K562 (cell line): ENCODE data around the gene GATM.

Source experiments
- CTCF ChIP-seq, 3 experiments: IDR thresholded peaks in 2 of 3; conservative IDR thresholded peaks in 1 of 3; 2 replicates each; pipeline ENCODE4 v1.5.1; 2011 to 2012; ENCODE audit warnings: low read length in 3 of 3, mild to moderate bottlenecking in 3 of 3, control low read depth in 2 of 3, improper control_type of control experiment in 1 of 3, inconsistent platforms in 1 of 3, low read depth in 1 of 3, mixed read lengths in 1 of 3, moderate library complexity in 1 of 3; ENCODE audit not compliant: insufficient read depth in 2 of 3
- FOXM1 ChIP-seq, 2 experiments: fragments of 450-650 bp in 1 of 2; sonication (generic) in 1 of 2; formaldehyde crosslinking in 1 of 2; IDR thresholded peaks; 2 replicates each; pipeline versions ENCODE4 v1.6.1 to v1.9.0; 2017 to 2022; ENCODE audit warnings: low read depth in 2 of 2, mild to moderate bottlenecking in 2 of 2, missing genetic modification reagents in 1 of 2, moderate library complexity in 1 of 2
- POLR2A ChIP-seq: fragments of 450-650 bp; conservative IDR thresholded peaks from 2 replicates; pipeline ENCODE4 v1.6.1; 2016
- SIN3A ChIP-seq, 2 experiments: fragments of 150-350 bp in 1 of 2; IDR thresholded peaks; 2 replicates each; pipeline ENCODE4 v1.6.1; 2011 to 2016; ENCODE audit warnings: borderline replicate concordance in 2 of 2, low read depth in 2 of 2, low read length in 2 of 2, mild to moderate bottlenecking in 2 of 2, moderate library complexity in 2 of 2; ENCODE audit not compliant: control insufficient read depth in 1 of 2

GRCh38 chr15:45331972-45332371 is 46.4 kb downstream of the GATM start:
- TF ChIP-seq FOXM1 (IDR thresholded peaks at IDR 0.05; ENCODE audit: low read depth) (no peak), FOXM1 (CRISPR knock-in tag; IDR thresholded peaks at IDR 0.05; ENCODE audit: low read depth) (no peak), CTCF (IDR thresholded peaks at IDR 0.05 in 2 of 3, conservative IDR thresholded peaks at IDR 0.05 in 1 of 3; ENCODE audit: insufficient read depth in 2 of 3, low read depth in 1 of 3, low read length in 3 of 3) (no peak), POLR2A (no peak), SIN3A (IDR thresholded peaks at IDR 0.05; ENCODE audit: borderline replicate concordance in 2 of 2, control insufficient read depth in 1 of 2, low read depth in 2 of 2, low read length in 2 of 2) (no peak)
